ENCODE results near the gene NTSR1.

Gene NTSR1

GRCh38 chr20:62741191-62741691, 32.6 kb downstream of the NTSR1 start:
- DNase-seq, result no peak

- no peak for DNase-seq
Measured at GRCh38 chr20:62741701-62742491, 33.3 kb downstream of the NTSR1 start.

- DNase-seq, result no peak
Measured at GRCh38 chr20:62742550-62742949, 33.9 kb downstream of the NTSR1 start.

DNA sequence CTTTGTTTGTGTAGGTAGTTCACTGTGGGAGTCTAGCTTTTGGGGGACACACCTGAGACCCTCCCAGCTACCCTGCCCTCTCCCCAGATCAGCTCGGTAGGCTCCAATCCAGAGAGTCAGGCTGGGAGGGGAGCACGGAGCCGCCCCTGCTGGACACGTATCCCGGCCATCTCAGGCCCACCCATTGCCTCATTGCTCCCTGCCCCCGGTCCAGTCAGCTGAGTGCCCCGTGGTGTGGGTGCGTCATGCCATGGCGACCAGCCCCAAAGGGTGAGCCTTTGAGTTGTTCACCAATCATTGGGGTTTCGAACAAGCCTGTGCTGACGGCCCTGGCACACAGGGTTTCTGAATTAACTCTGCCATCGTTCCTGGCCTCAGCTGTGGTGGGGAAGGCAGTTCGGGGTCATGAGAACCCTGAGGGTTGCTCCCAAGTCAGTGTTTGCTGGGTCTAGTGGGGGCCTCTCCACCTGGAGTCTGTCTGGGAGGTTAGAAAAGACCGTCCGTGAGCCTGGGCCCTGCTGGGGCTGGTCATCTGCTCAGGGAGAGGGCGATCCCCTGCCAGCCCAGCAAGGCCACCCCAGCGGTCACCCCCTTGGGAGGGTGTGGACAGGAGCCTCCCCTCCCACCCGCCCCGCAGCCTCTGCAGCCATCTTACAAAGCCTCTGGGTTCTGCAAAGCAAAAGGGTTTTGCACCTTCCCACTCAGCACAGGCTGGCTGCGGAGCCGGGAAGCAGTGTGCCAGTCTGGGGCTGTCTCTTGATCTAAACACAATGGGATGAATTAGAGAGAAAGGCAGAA, 34.5 kb downstream of the NTSR1 start:
- no peak for DNase-seq

DNA sequence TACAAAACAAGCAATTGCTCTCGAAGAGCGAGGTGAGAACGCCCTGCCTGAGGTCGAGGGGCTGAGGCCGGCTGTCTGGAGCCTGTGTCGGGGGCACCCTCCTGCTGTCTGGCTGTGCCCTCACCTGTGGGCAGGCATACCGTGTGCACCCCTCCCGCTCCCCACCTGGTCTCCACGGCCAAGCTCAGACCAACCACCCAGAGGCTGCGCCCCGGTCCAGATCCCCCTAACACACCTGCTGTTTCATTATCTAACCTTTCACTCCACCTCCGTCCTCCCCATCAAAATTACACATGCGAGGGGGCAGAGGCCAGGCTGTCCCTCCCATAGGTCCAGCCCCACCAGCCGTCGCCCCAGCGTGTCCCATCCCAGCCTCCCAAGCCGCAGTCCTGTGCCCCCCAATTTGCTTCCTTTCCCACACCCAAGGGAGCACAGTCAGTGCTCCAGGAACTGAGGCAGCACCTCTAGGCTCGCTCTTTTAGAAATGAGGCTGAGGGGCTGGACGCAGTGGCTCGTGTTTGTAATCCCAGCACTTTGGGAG, 35.2 kb downstream of the NTSR1 start:
- DNase-seq, result no peak

DNA sequence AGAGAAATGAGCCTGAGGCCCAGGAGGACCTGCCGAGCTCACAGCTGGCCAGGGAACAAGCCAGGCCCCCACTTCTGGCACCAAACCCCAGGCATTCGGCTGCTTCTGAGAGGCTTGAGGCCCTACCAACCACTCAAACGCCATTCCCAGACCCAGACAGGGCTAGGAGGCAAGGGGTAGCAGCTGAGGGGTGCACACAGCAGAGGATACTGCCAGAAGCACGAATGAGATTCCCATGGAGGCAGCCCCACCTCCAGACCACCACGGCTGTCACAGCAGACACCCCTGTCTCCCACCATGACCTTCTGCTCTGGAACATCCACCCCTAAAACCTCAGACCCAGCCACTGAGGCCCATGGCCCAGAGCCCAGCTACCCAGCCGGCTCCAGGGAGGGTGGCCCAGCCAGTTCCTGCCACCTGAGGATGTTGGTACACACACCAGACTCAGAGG, 36.1 kb downstream of the NTSR1 start:
- no peak for DNase-seq

DNA sequence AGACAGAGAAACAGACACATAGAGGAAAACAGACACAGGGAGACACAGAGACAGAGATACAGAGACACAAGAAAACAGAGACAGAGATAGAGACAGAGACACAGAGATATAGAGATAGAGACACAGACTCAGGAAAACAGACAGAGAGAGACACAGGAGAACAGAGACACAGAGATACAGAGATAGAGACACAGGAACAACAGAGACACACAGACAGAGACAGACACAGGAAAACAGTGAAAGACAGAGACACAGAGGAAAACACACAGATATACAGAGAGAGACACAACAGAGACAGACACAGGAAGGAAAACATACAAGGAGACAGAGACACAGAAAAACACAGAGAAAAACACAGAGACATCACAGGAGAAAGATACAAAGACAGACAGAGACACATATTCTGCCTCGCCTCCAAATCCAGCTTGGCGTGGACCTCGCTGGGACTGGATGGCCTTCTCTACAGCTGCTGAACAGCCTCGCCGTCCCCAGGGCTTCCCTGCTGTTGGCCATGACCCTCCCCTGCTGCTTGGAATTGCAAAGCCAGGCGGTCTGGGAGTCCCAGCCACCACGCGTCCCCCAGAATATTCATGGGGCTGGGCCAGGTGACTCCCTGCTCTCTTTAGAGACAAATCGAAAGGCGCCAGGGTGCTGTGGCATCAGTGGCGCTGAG, 36.8 kb downstream of the NTSR1 start:
- DNase-seq, result no peak

DNA sequence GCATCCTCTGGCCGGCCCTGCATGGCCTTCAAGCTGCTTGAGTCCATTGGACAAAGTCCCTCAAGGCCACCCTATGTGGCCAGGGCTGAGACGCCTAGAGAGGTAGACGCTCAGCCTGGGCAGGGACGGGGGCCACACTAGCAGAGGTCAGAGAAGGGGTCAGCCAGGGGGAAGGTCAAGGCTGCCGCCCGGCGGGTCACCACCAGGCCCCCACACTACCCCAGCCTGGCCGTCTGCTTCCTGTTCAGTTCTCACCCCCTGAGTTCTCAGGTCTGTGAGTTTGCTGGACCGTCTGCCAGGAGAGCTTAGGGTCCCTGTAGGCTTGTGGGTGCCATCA, 37.3 kb downstream of the NTSR1 start:
- no peak for DNase-seq

DNA sequence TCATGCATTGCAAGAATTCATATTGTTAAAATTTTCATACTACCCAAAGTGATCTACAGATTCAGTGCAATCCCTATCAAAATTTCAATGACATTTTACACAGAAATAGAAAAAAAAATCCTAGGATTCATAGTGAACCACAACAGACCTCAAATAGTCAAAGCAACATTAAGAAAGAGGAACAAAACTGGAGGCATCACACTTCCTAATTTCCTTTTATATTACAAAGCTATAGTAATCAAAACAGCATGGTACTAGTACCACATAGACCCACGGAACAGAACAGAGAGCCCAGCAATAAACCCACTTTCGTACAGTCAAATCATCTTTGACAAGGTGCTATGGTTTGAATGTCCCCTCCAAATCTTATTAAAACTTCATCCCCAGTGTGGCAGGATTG, 39.7 kb downstream of the NTSR1 start:
- DNase-seq, result no peak

GRCh38 chr20:62749851-62750445, 41.3 kb downstream of the NTSR1 start:
- no peak for DNase-seq

DNA sequence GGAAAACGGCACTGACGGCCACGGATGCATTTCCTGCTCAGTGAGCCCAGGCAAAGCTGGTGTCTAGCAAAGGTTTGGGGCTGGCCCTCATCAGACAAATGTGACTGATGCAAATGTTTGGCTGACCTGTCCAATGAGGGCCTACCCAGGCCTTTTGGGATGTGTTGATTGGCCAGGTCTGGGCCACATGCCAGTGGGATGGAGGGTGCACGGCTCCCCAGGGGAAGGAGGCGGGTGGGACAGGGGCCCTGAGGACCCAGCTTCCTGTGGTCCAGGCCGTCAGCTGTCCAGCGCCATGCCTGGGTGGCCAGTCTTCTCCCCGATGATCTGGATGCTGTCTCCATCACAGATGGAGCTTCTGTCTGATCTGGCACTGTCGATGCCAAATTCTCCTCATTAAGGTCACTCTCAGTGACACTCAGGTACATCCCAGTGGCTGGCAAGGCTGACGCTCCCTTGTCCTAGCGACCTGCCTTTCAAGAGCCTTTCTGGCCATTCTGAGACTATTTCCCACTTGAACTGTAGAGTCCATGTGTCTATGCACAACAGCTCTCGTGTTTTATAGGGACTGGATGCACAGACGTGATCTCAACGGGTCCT, 43.0 kb downstream of the NTSR1 start:
- DNase-seq, result no peak

DNA sequence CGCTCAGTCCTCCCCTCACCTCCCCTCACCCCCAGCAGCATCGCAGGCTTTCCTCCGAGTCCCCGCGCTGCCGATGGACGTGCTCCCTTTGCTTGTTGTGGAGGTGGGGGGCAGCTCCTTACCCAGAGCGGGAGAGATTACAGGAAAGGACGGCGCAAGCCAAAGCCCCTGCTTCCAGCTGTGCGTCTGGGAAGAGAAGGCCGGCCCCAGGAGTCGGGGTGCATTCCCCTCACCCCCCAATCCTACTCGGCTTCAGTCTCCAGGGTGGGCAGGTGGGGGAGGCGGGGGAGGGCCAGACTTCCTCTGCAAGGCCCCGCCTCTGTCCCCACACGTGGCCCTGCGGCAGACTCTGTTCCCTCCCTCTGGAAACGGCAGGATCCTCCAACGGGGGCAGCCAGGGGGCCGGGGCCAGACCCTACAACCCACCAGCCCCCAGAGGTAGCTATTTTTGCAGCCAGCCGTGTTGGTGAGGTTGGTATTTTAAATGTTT, 43.6 kb downstream of the NTSR1 start:
- no peak for DNase-seq

DNA sequence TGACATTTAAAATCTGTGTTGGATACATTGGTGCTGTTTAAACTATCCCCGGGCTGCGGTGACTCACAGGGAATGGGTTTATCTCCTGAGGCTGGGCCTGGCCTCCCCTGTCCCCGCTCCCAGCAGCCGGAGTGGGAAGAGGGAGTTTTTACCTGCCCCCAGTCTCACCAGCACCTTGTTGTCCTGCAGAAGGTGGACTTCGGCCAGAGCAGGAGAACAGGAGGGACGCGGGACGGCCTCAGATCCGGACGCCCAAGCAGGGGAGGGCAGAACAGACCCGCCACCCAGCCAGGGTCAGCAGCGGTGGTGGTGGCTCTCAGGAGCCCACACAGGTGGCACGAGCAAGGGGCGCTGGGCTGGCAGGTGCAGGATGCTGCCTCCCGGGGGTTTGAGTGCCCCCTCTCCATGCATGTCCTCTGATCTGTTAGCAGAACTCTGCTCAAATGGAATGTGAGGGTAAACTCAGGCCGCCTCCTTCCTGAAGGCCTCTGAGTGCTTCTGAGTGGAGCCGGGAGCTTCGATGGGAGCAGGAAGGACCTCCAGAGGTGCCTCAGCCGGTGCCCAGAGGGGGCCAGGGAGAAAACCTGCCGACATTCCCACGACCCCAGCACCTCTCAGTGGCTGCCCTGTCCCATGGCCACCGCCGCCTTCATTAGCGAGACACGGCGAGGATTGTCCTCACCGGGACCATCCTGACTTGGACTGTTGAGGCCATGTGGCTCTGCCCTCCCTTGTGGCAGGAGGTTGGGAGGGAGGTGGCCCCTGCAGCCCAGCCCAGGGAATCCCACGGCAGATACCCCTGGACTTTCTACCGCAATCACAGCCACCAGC, 44.2 kb downstream of the NTSR1 start:
- DNase-seq, result no peak

GRCh38 chr20:62753626-62754025, 45.0 kb downstream of the NTSR1 start:
- DNase-seq, result no peak

DNA sequence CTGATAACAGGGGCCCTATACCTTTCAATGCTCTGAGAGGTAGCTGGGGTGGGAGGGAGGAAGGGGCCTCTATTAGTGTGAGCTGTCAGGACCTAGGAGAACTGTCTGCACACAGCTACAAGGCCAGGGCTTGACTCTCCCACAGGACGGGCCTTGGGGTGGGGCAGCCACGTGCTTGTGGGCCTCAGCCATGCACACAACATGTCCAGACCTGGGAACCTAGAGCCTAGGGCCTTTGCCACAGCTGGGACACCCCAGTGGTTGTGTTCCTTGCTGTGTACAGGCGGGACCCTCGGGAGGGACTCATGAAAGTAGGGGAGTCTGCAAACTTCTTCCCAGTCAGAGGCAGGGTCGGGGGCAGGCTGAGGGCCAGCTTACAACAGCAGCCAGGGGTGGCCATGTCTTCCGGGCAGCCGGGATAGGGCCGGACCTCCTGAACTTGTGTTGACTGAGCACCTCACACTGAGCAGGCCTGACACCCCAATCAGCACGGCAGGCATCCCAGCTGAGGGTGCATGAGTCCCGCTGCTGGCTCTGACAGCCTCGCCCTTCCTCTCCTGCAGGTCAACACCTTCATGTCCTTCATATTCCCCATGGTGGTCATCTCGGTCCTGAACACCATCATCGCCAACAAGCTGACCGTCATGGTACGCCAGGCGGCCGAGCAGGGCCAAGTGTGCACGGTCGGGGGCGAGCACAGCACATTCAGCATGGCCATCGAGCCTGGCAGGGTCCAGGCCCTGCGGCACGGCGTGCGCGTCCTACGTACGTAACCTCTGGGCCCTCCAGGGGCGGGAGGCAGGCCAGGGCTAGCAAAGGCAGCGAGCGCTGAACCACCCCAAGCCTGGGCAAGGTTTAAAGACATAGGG, 45.7 kb downstream of the NTSR1 start:
- DNase-seq, result no peak

DNA sequence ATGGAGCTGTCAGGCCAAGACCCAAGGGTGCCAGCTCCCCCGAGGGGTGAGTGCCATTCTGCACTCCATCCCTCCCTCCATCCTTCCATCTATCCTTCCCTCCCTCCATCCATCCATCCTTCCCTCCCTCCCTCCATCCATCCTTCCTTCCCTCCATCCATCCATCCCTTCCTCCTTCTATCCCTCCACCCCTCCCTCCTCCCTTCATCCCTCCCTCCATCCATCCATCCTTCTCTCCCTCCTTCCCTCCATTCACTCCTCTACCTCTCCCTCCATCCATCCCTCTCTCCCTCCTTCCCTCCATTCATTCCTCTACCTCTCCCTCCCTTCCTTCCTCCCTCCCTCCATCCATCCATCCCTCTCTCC, 46.3 kb downstream of the NTSR1 start:
- no peak for DNase-seq

GRCh38 chr20:62755817-62756724, 47.4 kb downstream of the NTSR1 start:
- DNase-seq, result no peak

DNA sequence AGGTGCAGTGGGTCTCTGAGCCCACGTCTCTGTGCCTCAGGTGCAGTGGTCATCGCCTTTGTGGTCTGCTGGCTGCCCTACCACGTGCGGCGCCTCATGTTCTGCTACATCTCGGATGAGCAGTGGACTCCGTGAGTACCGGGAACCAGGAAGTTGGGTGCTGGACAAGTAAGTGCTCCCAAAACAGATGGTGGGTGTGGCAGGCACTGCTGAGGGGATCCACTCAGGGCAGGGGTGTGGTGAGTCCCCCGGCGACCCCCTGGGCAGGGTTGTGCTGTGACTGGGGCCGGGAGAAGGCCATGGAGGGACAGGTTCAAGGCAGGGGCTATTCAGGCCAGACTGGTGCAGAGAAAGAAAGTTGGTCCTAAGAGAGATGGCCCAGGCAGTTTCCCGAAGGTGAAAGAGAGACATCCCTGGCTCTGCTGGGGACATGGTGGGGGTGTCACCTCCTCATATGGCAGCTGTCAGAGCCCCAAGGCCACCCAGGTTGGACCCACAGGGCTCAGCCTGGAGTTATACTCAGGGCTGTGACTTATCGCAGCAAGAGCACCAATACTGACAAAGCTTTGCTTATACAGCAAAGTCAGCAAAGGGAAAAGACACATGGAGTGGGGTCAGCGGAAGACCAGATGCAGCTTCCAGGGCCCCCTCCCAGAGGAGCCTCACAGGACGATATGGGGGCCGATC, 49.7 kb downstream of the NTSR1 start:
- no peak for DNase-seq
